CD4-positive, alpha-beta T cell (primary cell): Measurements from ENCODE around the gene CTTN. TPM values are rescaled to one million over a fixed set of nuclear protein-coding genes. Genes with fewer than 3 reads are reported as not detected.

Experiments used
- ATAC-seq: fragments of 200-7000 bp; cut with Tn5 transposase; one replicate; pipeline ENCODE4 v1.10.0; 2022; ENCODE audit warnings: mild to moderate bottlenecking; ENCODE audit not compliant: poor library complexity
- CTCF ChIA-PET: fragments of 350-600 bp; sonication (Branson Sonifier 250); formaldehyde crosslinking; loops from one replicate; lab custom pipeline; 2021; ENCODE audit warnings: antibody characterized with exemption, inconsistent platforms; lab: Charles Lee
- POLR2A ChIA-PET: fragments of 350-600 bp; sonication (Branson Sonifier 250); formaldehyde crosslinking; loops from one replicate; lab custom pipeline; 2021; ENCODE audit warnings: antibody characterized with exemption, inconsistent platforms; lab: Charles Lee
- DNase-seq, 14 experiments: peaks; one replicate each; pipeline ENCODE4 v3.0.0-alpha.2; 2013 to 2020; ENCODE audit warnings: mixed read lengths in 2 of 14
- H3K27ac ChIP-seq, 2 donors: one replicate each; pipeline versions ENCODE4 v1.5.1 to v1.7.0; 2013; ENCODE audit warnings: low read length in 2 of 2, low read depth in 1 of 2, mild to moderate bottlenecking in 1 of 2
- H3K27me3 ChIP-seq, 2 experiments: 1 replicate in 1 of 2; 2 replicates in 1 of 2; pipeline versions ENCODE4 v1.6.1 to v1.7.0; 2013; ENCODE audit warnings: low read length in 2 of 2, control low read depth in 1 of 2, mild to moderate bottlenecking in 1 of 2, moderate library complexity in 1 of 2; ENCODE audit not compliant: insufficient read depth in 2 of 2, control insufficient read depth in 1 of 2
- H3K36me3 ChIP-seq: one replicate; pipeline ENCODE4 v1.6.1; 2013; ENCODE audit warnings: low read length, control low read depth; ENCODE audit not compliant: insufficient read depth
- H3K4me1 ChIP-seq: one replicate; pipeline ENCODE4 v1.6.1; 2013; ENCODE audit warnings: low read length, control low read depth; ENCODE audit not compliant: insufficient read depth
- H3K4me3 ChIP-seq: one replicate; pipeline ENCODE4 v1.5.1; 2013; ENCODE audit warnings: mild to moderate bottlenecking, low read length, moderate library complexity
- H3K9me3 ChIP-seq, 2 experiments: 1 replicate in 1 of 2; 2 replicates in 1 of 2; pipeline versions ENCODE4 v1.6.1 to v1.7.0; 2013; ENCODE audit warnings: low read length in 2 of 2, mild to moderate bottlenecking in 2 of 2, control low read depth in 1 of 2, moderate library complexity in 1 of 2; ENCODE audit not compliant: control insufficient read depth in 1 of 2, insufficient read depth in 1 of 2
- H3K27ac Mint-ChIP-seq: one replicate; pipeline ENCODE4 v1.8.0; 2020; ENCODE audit warnings: mixed read lengths
- H3K27me3 Mint-ChIP-seq: one replicate; pipeline ENCODE4 v1.8.0; 2021; ENCODE audit warnings: mixed read lengths
- H3K36me3 Mint-ChIP-seq: one replicate; pipeline ENCODE4 v1.8.0; 2021; ENCODE audit warnings: low read depth, mixed read lengths
- H3K4me1 Mint-ChIP-seq: one replicate; pipeline ENCODE4 v1.8.0; 2021; ENCODE audit warnings: low read depth, mixed read lengths
- H3K4me3 Mint-ChIP-seq: one replicate; pipeline ENCODE4 v1.8.0; 2020; ENCODE audit warnings: mild to moderate bottlenecking, mixed read lengths
- H3K9me3 Mint-ChIP-seq: one replicate; pipeline ENCODE4 v1.8.0; 2020; ENCODE audit warnings: mixed read lengths
- intact Hi-C, 2 experiments: fragments of 100-400 bp; cut with DNase I in 1 of 2; cut with micrococcal nuclease in 1 of 2; formaldehyde crosslinking; loops; one replicate each; pipeline versions ENCODE4 v1.15.1 to v1.9.0; 2023 to 2025; cut with DNase I, micrococcal nuclease
- total RNA-seq, 174 experiments: library from RNA in 2 of 174; stranded (reverse) in 2 of 174; gene quantifications; one replicate each; pipeline ENCODE4 v1.2.3 and lab custom pipeline; 2021 to 2026
- TF ChIP-seq, protein P1 (sequence below): fragments of 200-600 bp; IDR thresholded peaks from one replicate; pipeline ENCODE4 v1.8.0; 2022; ENCODE audit warnings: antibody characterized with exemption, mild to moderate bottlenecking

Gene CTTN
- total RNA-seq, 2 experiments from 2014 or later: 0.45 to 0.80 TPM

DNA sequence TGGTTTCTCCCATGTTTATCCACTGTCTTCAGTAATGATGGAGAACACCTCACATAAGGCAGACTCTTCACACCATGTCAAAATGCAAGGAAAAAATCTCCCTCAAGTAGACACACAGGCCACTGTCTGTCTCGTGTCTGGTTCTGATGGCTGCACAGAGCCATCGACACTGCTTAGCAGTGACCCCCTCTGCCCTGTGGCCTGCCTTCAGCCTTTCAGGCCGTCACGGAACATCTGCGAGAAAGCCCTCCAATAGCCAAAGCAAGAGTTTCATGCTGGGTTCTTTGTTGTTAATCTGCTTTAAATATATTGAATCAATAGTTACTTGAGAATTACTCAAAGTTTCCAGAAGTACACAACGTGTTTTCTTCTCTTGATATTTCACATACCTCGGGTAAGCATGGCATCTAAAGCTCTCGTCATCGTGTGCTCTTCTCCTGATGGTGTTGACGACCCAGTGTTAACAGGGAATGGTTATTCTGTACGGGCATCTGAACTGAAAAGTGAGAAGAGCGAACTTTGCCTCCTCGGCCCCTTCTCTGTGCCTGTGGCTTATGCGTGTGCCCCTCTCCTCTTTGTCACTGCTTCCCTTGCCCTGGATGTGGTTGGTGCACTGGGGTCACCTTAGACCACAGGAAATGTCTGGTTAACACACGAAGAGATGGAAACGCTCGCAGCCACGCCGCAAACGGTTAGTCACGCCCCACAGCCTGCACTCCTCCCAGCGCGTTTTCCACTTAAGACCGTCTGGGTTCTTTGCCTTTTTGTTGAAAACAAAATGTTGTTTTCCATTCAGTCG is 33.4 kb upstream of the CTTN start:
- peak; percentile 71 for ATAC-seq
- Mint-ChIP-seq H3K27ac (peak overlapping the region; percentile 34), H3K9me3 (no peaks in the 10 kb centered on the region), H3K4me1 (peaks cover 30% of the 10 kb centered on the region), H3K36me3 (peaks cover 72% of the 10 kb centered on the region), H3K4me3 (peak overlapping the region; percentile 49), H3K27me3 (no peaks in the 10 kb centered on the region)
- peak overlapping the region; percentile 19 for H3K4me3 ChIP-seq
- intact Hi-C loops: no loop called here
- H3K4me1 ChIP-seq: peaks cover 17% of the 10 kb centered on the region
- TF ChIP-seq, protein P1, sequence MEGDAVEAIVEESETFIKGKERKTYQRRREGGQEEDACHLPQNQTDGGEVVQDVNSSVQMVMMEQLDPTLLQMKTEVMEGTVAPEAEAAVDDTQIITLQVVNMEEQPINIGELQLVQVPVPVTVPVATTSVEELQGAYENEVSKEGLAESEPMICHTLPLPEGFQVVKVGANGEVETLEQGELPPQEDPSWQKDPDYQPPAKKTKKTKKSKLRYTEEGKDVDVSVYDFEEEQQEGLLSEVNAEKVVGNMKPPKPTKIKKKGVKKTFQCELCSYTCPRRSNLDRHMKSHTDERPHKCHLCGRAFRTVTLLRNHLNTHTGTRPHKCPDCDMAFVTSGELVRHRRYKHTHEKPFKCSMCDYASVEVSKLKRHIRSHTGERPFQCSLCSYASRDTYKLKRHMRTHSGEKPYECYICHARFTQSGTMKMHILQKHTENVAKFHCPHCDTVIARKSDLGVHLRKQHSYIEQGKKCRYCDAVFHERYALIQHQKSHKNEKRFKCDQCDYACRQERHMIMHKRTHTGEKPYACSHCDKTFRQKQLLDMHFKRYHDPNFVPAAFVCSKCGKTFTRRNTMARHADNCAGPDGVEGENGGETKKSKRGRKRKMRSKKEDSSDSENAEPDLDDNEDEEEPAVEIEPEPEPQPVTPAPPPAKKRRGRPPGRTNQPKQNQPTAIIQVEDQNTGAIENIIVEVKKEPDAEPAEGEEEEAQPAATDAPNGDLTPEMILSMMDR: no peak
- CTCF ChIA-PET: no interaction called here
- POLR2A ChIA-PET: no interaction called here
- peaks cover 25% of the 10 kb centered on the region for H3K36me3 ChIP-seq
- H3K9me3 ChIP-seq: no peaks in the 10 kb centered on the region
- no peak overlapping the region for H3K27ac ChIP-seq
- peak; percentile 4 to 68 (median 36) for DNase-seq
- no peaks in the 10 kb centered on the region for H3K27me3 ChIP-seq

DNA sequence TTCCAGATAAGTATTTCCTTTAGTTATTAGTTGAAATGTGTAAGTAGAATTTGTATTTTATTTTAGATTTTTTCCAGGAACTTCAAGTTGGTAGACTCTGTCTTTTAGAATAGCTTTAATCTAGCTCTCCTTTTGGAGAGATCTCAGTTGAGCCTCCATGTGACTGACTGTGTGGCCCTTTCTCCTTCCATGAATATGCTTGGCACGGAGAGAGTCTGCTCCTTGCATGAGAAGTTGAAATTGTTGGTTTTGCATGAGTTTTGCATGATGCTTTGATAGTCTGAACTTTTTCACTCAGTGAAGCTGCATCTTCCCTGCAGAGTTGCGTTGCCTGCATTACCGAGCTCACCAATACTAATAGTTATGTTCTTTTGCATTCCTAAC is 32.8 kb upstream of the CTTN start:
- Histone ChIP-seq H3K9me3 (no peaks in the 10 kb centered on the region), H3K4me3 (no peak overlapping the region), H3K27me3 (no peaks in the 10 kb centered on the region), H3K27ac (no peak overlapping the region), H3K36me3 (peaks cover 24% of the 10 kb centered on the region), H3K4me1 (peaks cover 17% of the 10 kb centered on the region)
- H3K4me1 Mint-ChIP-seq: peaks cover 30% of the 10 kb centered on the region
- H3K36me3 Mint-ChIP-seq: peaks cover 70% of the 10 kb centered on the region
- peak overlapping the region; percentile 34 for H3K27ac Mint-ChIP-seq
- POLR2A ChIA-PET: no interaction called here
- CTCF ChIA-PET: no interaction called here
- H3K4me3 Mint-ChIP-seq: peak overlapping the region; percentile 49
- no peaks in the 10 kb centered on the region for H3K27me3 Mint-ChIP-seq
- intact Hi-C loops: no loop called here
- TF ChIP-seq, protein P1: no peak
- ATAC-seq (no peak), DNase-seq (no peak)
- no peaks in the 10 kb centered on the region for H3K9me3 Mint-ChIP-seq

DNA sequence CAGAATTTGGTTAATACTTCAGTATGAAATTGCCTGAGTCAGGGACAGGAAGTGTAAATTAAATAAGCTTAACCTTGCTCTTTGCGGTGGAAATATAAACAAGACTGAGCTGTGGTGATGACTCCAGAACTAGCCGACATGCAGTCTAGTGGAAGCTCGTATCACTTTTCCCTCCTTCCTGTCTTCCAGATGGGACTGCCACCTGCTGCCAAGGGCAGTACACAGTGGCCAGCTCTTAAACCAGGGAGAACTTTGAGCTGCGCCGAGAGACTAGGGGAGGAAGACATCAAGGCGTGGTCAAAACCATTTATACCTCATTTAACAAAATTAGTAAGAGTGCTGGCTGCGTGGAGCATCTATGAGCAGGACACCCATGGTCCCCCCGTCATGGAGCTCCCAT is 31.3 kb upstream of the CTTN start:
- TF ChIP-seq, protein P1: no peak
- peaks cover 62% of the 10 kb centered on the region for H3K36me3 Mint-ChIP-seq
- Histone ChIP-seq H3K9me3 (no peaks in the 10 kb centered on the region), H3K27ac (no peak overlapping the region), H3K27me3 (no peaks in the 10 kb centered on the region), H3K36me3 (peaks cover 24% of the 10 kb centered on the region), H3K4me1 (peaks cover 17% of the 10 kb centered on the region), H3K4me3 (no peak overlapping the region)
- H3K27me3 Mint-ChIP-seq: no peaks in the 10 kb centered on the region
- H3K27ac Mint-ChIP-seq: no peak overlapping the region
- no peak for ATAC-seq
- H3K4me3 Mint-ChIP-seq: no peak overlapping the region
- H3K9me3 Mint-ChIP-seq: peaks cover 3% of the 10 kb centered on the region
- intact Hi-C loops: no loop called here
- ChIA-PET CTCF (no interaction called here), POLR2A (no interaction called here)
- no peak for DNase-seq
- H3K4me1 Mint-ChIP-seq: peaks cover 36% of the 10 kb centered on the region
